IMR-90 (cell line): Measurements from ENCODE around the gene SHISAL1.

ENCODE experiments used
- BHLHE40 ChIP-seq: fragments of 150-350 bp; IDR thresholded peaks from 2 replicates; pipeline ENCODE4 v1.6.1; 2016; ENCODE audit warnings: mild to moderate bottlenecking, low read depth, low read length
- CHD1 ChIP-seq: IDR thresholded peaks from 2 replicates; pipeline ENCODE4 v1.6.1; 2012; ENCODE audit warnings: low read depth, low read length, improper control_type of control experiment
- FOS ChIP-seq: fragments of 150-350 bp; IDR thresholded peaks from 2 replicates; pipeline ENCODE4 v1.6.1; 2016; ENCODE audit warnings: low read depth, low read length
- MAFK ChIP-seq: IDR thresholded peaks from 2 replicates; pipeline ENCODE4 v1.6.1; 2012; ENCODE audit warnings: low read depth, low read length, improper control_type of control experiment
- MAZ ChIP-seq: IDR thresholded peaks from 2 replicates; pipeline ENCODE4 v1.6.1; 2012; ENCODE audit warnings: low read depth, mild to moderate bottlenecking, low read length, improper control_type of control experiment, moderate library complexity, borderline replicate concordance
- POLR2A ChIP-seq: IDR thresholded peaks from 2 replicates; pipeline ENCODE4 v1.6.1; 2012; ENCODE audit warnings: mild to moderate bottlenecking, low read depth, low read length
- RAD21 ChIP-seq: IDR thresholded peaks from 2 replicates; pipeline ENCODE4 v1.6.1; 2012; ENCODE audit warnings: low read length, improper control_type of control experiment
- RCOR1 ChIP-seq: IDR thresholded peaks from 2 replicates; pipeline ENCODE4 v1.6.1; 2012; ENCODE audit warnings: mild to moderate bottlenecking, low read length, improper control_type of control experiment; ENCODE audit not compliant: insufficient replicate concordance
- RFX5 ChIP-seq: IDR thresholded peaks from 2 replicates; pipeline ENCODE4 v1.8.0; 2012; ENCODE audit warnings: low read depth, mild to moderate bottlenecking, low read length, moderate library complexity
- SMC3 ChIP-seq: fragments of 150-350 bp; IDR thresholded peaks from 2 replicates; pipeline ENCODE4 v1.6.1; 2016; ENCODE audit warnings: low read depth, mild to moderate bottlenecking, antibody characterized with exemption, low read length, moderate library complexity
- TF ChIP-seq, protein P1 (sequence below): conservative IDR thresholded peaks from 2 replicates; pipeline ENCODE4 v1.5.1; 2012; ENCODE audit warnings: mild to moderate bottlenecking, low read depth, low read length, improper control_type of control experiment
- TF ChIP-seq, protein P2 (sequence below): fragments of 150-350 bp; IDR thresholded peaks from 2 replicates; pipeline ENCODE4 v1.6.1; 2017; ENCODE audit warnings: mild to moderate bottlenecking, antibody characterized with exemption, low read length, low read depth

DNA sequence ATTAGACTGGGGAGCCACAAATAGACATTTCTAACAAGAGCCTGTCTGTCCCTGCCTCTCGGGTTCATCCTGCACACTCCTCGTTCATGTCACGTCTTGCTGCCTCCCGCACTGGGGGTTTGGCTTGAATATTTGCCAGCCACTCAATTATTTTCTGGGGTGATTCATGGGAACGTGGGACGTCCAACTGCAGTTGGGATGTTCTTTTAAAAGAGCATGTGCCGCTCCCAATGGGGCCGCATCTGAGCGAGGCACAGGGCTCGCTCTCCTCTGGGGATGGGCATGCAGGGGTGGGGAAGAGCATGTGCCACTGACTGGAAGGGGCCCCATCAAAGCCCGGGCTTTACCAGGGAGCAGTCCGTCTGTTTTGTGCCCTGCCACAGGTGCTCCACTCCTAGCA is 88.6 kb downstream of the SHISAL1 start:
- TF ChIP-seq BHLHE40, result no peak
- no peak for TF ChIP-seq RAD21
- TF ChIP-seq SMC3, result no peak
- TF ChIP-seq POLR2A, result no peak
- no peak for TF ChIP-seq FOS
- TF ChIP-seq, protein P1, sequence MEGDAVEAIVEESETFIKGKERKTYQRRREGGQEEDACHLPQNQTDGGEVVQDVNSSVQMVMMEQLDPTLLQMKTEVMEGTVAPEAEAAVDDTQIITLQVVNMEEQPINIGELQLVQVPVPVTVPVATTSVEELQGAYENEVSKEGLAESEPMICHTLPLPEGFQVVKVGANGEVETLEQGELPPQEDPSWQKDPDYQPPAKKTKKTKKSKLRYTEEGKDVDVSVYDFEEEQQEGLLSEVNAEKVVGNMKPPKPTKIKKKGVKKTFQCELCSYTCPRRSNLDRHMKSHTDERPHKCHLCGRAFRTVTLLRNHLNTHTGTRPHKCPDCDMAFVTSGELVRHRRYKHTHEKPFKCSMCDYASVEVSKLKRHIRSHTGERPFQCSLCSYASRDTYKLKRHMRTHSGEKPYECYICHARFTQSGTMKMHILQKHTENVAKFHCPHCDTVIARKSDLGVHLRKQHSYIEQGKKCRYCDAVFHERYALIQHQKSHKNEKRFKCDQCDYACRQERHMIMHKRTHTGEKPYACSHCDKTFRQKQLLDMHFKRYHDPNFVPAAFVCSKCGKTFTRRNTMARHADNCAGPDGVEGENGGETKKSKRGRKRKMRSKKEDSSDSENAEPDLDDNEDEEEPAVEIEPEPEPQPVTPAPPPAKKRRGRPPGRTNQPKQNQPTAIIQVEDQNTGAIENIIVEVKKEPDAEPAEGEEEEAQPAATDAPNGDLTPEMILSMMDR, result no peak
- TF ChIP-seq MAZ, result no peak
- no peak for TF ChIP-seq MAFK
- TF ChIP-seq RFX5, result no peak
- TF ChIP-seq, protein P2, sequence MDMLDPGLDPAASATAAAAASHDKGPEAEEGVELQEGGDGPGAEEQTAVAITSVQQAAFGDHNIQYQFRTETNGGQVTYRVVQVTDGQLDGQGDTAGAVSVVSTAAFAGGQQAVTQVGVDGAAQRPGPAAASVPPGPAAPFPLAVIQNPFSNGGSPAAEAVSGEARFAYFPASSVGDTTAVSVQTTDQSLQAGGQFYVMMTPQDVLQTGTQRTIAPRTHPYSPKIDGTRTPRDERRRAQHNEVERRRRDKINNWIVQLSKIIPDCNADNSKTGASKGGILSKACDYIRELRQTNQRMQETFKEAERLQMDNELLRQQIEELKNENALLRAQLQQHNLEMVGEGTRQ, result no peak
- TF ChIP-seq RCOR1, result no peak
- TF ChIP-seq CHD1, result no peak
